ENCODE data around the gene PNPLA8. TPM values are rescaled to one million over a fixed set of nuclear protein-coding genes. Genes with fewer than 3 reads are reported as not detected.

PNPLA8 gene
- total and polyA plus RNA-seq, 2 donors (not counting 1 experiment from before 2014, with no cell fraction given), result 12.3 to 57.3 TPM

- H3K36me3 ChIP-seq (replicated peaks in 1 of 2; ENCODE audit: control extremely low read depth in 1 of 2, control insufficient read depth in 1 of 2, extremely low read depth in 1 of 2, insufficient read depth in 2 of 2, low read length in 1 of 2), result no peaks in the 10 kb centered on the region
- Mint-ChIP-seq H3K4me3 (no peak overlapping the region), H3K27ac (no peak overlapping the region), H3K4me1 (peaks cover 14% of the 10 kb centered on the region), H3K9me3 (ENCODE audit: insufficient read depth) (no peaks in the 10 kb centered on the region), H3K27me3 (no peaks in the 10 kb centered on the region)
- peak overlapping the region in 1 of 2 donors; percentile 35 for H3K27ac ChIP-seq (ENCODE audit: low read length in 2 of 2)
- H3K4me2 ChIP-seq (replicated peaks; ENCODE audit: low read depth, low read length, poor library complexity, severe bottlenecking), result no peak overlapping the region
- CTCF ChIA-PET, result no interaction called here
- H3K27me3 ChIP-seq (replicated peaks in 1 of 4; ENCODE audit: control extremely low read depth in 1 of 4, control insufficient read depth in 3 of 4, insufficient read depth in 4 of 4, low read length in 3 of 4), result no peaks in the 10 kb centered on the region
- H3K9ac ChIP-seq (ENCODE audit: low read length), result no peak overlapping the region
- H2AFZ ChIP-seq (ENCODE audit: insufficient read depth, low read depth, low read length, poor library complexity, severe bottlenecking), result no peak overlapping the region
- H3K4me1 ChIP-seq (ENCODE audit: control insufficient read depth in 2 of 2, insufficient read depth in 2 of 2, low read length in 2 of 2), result peaks cover 13% of the 10 kb centered on the region in 2 donors
- no peaks in the 10 kb centered on the region for H3K9me3 ChIP-seq (ENCODE audit: control extremely low read depth in 1 of 3, control insufficient read depth in 2 of 3, insufficient read depth in 1 of 3, low read length in 2 of 3)
- POLR2A ChIA-PET, result no interaction called here
- no peak for TF ChIP-seq CTCF (IDR thresholded peaks at IDR 0.05)
- no peak for TF ChIP-seq EZH2 (IDR thresholded peaks at IDR 0.05; ENCODE audit: borderline replicate concordance, insufficient read depth, low read depth, low read length, poor library complexity, severe bottlenecking)
- ATAC-seq (ENCODE audit: low read depth) (no peak), DNase-seq (no peak)
- no peak overlapping the region for H3K4me3 ChIP-seq (ENCODE audit: control extremely low read depth in 1 of 5, extremely low read depth in 1 of 5, insufficient read depth in 1 of 5, low read depth in 2 of 5, low read length in 4 of 5)
- no peaks in the 10 kb centered on the region for H3K79me2 ChIP-seq (ENCODE audit: control insufficient read depth, insufficient read depth, low read length)
- intact Hi-C loops (cut with micrococcal nuclease), result no loop called here
- no CpG with 5 or more reads among the region's 1 CpG for WGBS (ENCODE audit: insufficient coverage)
- no peaks in the 10 kb centered on the region for H4K20me1 ChIP-seq (ENCODE audit: control insufficient read depth, insufficient read depth, low read length, poor library complexity, severe bottlenecking)
These were observed 9.8 kb upstream of the PNPLA8 start for GRCh38 chr7:108535744-108536143.

GRCh38 chr7:108535257-108535656, 9.3 kb upstream of the PNPLA8 start:
- ChIA-PET POLR2A (no interaction called here), CTCF (no interaction called here)
- ATAC-seq (ENCODE audit: low read depth) (no peak), DNase-seq (no peak)
- H3K79me2 ChIP-seq (ENCODE audit: control insufficient read depth, insufficient read depth, low read length), result no peaks in the 10 kb centered on the region
- H2AFZ ChIP-seq (ENCODE audit: insufficient read depth, low read depth, low read length, poor library complexity, severe bottlenecking), result no peak overlapping the region
- WGBS (ENCODE audit: insufficient coverage), result no CpG with 5 or more reads among the region's 5 CpGs
- H3K27me3 ChIP-seq (replicated peaks in 1 of 4; ENCODE audit: control extremely low read depth in 1 of 4, control insufficient read depth in 3 of 4, insufficient read depth in 4 of 4, low read length in 3 of 4), result no peaks in the 10 kb centered on the region
- no peak overlapping the region for H3K4me2 ChIP-seq (replicated peaks; ENCODE audit: low read depth, low read length, poor library complexity, severe bottlenecking)
- intact Hi-C loops (cut with micrococcal nuclease), result no loop called here
- Mint-ChIP-seq H3K27me3 (no peaks in the 10 kb centered on the region), H3K27ac (no peak overlapping the region), H3K4me1 (peaks cover 14% of the 10 kb centered on the region), H3K9me3 (ENCODE audit: insufficient read depth) (no peaks in the 10 kb centered on the region), H3K4me3 (no peak overlapping the region)
- H4K20me1 ChIP-seq (ENCODE audit: control insufficient read depth, insufficient read depth, low read length, poor library complexity, severe bottlenecking), result no peaks in the 10 kb centered on the region
- TF ChIP-seq EZH2 (IDR thresholded peaks at IDR 0.05; ENCODE audit: borderline replicate concordance, insufficient read depth, low read depth, low read length, poor library complexity, severe bottlenecking) (no peak), CTCF (IDR thresholded peaks at IDR 0.05) (no peak)
- H3K4me3 ChIP-seq (ENCODE audit: control extremely low read depth in 1 of 5, extremely low read depth in 1 of 5, insufficient read depth in 1 of 5, low read depth in 2 of 5, low read length in 4 of 5), result no peak overlapping the region
- H3K27ac ChIP-seq (ENCODE audit: low read length in 2 of 2), result peak overlapping the region in 1 of 2 donors; percentile 35
- H3K9ac ChIP-seq (ENCODE audit: low read length), result no peak overlapping the region
- no peaks in the 10 kb centered on the region for H3K36me3 ChIP-seq (replicated peaks in 1 of 2; ENCODE audit: control extremely low read depth in 1 of 2, control insufficient read depth in 1 of 2, extremely low read depth in 1 of 2, insufficient read depth in 2 of 2, low read length in 1 of 2)
- H3K4me1 ChIP-seq (ENCODE audit: control insufficient read depth in 2 of 2, insufficient read depth in 2 of 2, low read length in 2 of 2), result peaks cover 13% of the 10 kb centered on the region in 2 donors
- no peaks in the 10 kb centered on the region for H3K9me3 ChIP-seq (ENCODE audit: control extremely low read depth in 1 of 3, control insufficient read depth in 2 of 3, insufficient read depth in 1 of 3, low read length in 2 of 3)

Measured in B cell (primary cell).